ENCODE results near the gene CTBP1.

CTBP1 gene

DNA sequence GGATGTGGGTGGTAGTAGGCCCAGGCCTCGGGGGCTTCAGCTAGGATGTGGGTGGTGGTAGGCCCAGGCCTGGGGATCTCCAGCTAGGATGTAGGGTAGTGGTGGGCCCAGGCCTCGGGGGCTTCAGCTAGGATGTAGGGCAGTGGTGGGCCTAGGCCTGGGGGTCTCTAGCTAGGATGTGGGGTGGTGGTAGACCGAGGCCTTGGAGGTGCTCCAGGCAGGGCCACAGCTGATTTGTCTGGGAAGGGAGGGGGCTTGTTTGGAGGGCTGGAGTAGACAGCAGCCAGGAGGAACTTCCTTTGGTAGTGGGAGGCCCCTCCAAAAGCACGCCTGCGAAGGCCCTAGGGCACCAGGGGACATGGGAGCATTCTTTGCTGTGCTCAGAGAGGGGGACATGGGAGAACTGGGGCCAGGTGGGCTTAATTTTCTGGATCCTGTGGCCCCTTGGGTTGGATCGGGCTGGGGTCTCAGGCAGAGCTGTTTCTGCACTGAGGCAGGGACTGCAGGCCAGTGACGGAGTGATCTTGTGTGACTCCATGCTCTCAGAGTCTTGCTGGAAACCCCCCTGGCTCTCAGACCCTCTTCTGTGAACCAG, 73.2 kb downstream of the CTBP1 start:
- no peak for DNase-seq (ENCODE audit: low read depth in 3 of 3)

DNA sequence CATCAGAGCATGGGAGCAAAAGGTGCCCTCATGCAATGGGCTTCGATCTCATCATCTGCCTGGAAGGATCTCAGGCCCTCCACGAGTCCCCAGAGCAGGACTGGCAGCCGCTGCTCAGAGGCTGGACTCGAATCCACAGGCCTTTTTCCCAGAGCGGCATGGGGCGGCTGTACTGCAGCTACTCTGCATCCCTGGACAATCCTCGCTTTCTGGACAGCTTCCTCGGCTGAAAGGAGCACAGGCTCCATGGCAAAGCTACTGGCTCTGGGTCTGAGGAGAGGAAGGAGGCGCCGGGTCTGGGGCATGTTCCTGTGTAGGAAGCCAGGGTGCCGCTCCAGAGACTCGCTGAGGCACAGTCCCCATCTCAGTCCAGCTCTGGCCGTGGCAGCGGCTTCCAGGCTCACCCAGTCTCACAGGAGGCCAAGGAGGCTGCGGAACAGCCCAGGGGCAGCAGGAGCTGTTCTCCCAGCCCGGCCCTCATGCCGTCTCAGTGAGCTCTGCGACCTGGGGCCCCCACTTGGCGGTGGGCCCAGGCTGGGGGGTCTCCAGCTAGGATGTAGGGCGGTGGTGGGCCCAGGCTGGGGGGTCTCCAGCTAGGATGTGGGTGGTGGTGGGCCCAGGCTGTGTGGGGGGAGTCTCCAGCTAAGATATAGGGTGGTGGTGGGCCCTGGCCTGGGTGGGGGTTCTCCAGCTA, 73.8 kb downstream of the CTBP1 start:
- DNase-seq (ENCODE audit: low read depth in 3 of 3), result no peak

GRCh38 chr4:1172971-1173757, 75.8 kb downstream of the CTBP1 start:
- no peak for DNase-seq (ENCODE audit: low read depth in 3 of 3)

- DNase-seq (ENCODE audit: low read depth in 3 of 3), result no peak
Observed at GRCh38 chr4:1172228-1172851, 76.6 kb downstream of the CTBP1 start, which contains the start of gene SPON2. TSS of gene SPON2 (minus strand) at chr4:1172583.

DNA sequence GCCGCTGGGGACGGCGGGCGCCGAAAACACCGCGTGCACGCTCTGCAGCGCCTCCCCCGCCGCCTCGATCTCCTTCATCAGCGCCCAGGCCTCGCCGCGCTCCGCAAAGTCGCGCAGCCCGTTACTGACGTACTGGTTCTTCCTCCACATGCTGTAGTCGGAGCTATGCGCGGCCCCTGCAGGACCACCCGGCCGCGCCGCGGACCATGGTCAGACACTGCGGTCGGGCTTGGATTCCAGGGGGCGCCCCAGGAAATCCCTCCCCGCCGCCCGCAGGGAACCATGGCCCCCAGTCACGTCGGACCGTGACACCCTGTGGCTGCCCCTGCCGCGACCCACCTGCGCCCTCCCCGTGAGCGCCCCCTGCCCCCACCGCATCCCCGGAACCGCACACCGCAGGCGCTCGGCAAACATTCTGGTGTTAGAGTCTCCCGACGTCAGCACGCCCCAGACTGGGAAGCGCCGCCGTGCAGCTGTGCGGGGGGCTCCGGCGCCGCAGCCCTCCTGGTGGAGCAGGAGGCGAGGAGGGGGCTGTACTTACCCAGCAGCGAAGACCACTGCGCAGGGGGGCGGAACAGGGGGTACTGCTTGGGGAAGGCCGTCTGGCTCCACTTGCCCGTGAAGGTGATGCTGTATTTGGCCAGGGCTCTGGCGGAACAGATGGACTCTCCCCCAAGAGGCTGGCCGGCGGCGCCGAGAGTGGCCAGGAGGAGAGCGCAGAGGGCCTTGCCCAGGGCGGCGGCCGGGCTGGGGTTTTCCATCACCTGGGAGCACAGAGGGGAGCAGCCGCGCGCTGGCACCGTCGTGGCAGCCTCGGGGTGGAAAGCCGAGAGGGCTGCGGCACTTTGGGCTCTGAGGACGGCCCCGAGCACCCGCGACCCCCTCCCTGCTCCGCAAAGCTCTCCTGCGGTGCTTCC, 77.4 kb downstream of the CTBP1 start:
- DNase-seq (ENCODE audit: low read depth in 3 of 3), result peak in 2 of 3 experiments; percentile 19 to 44

- DNase-seq (ENCODE audit: low read depth in 3 of 3), result no peak
Observed at GRCh38 chr4:1170976-1171310, 78.0 kb downstream of the CTBP1 start.

- DNase-seq (ENCODE audit: low read depth in 3 of 3), result no peak
Observed at GRCh38 chr4:1170156-1170975, 78.6 kb downstream of the CTBP1 start.

- DNase-seq (ENCODE audit: low read depth in 3 of 3), result no peak
Observed at GRCh38 chr4:1169691-1170096, 79.2 kb downstream of the CTBP1 start.

DNA sequence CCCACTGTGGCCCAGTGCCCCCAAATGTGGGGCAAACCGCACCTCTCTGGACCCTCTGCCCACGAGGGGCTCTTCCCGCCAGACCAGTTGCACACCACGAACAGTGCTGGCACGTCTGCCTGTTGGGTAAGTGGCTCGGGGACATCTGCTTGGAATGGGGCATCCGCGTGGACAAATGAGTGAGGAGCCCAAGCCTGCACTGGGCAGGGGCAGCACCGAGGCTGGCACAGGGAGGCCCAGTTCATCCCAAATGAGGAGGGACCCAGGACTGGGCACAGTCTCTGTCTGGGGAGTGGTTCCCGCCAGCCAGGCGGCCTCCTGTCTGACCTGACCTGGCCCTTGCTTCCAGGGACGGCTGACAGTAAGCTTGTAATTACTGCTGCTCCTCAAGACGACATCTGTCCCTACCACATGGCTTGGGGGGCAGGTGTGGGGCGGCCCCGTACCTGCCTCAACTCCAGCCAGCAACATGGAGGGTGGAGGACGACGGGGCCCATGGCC, 79.7 kb downstream of the CTBP1 start:
- DNase-seq (ENCODE audit: low read depth in 3 of 3), result no peak

- no peak for DNase-seq (ENCODE audit: low read depth in 3 of 3)
Observed at GRCh38 chr4:1168191-1169101, 80.5 kb downstream of the CTBP1 start.

DNA sequence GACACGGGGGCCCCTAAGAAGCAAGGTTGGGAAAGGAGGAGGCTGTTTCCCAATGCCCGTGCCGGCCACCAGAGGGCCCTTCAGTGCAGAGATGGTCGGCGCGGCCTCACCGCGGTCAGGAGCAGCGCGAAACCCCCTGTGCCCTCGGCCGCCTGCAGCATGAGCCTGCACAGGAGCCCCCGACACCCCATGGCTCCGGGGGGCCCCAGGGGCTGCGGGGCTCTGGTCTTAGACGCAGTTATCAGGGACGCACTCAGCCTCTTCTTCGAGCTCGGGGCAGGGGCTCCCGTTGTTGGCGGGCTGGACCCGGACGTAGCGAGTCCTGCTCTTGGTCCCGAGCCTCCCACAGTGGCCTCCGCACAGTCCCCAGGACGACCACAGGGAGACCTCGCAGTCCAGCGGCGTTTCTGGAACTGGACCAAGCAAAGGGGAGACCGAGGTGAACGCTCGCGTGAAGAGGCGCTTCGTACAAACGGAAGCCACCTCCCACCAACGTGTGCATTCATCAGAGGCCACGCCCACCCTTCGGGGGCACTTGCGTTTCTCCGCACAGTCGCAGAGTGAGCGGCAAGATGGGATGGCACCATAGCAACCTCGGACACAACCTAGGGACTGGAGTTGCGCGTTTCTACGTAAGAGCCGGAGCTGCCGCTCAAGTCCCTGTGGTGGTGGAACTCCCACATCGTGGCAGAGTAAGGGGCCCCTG, 81.5 kb downstream of the CTBP1 start:
- peak; percentile 77 to 88 (median 81) for DNase-seq (ENCODE audit: low read depth in 3 of 3)

DNA sequence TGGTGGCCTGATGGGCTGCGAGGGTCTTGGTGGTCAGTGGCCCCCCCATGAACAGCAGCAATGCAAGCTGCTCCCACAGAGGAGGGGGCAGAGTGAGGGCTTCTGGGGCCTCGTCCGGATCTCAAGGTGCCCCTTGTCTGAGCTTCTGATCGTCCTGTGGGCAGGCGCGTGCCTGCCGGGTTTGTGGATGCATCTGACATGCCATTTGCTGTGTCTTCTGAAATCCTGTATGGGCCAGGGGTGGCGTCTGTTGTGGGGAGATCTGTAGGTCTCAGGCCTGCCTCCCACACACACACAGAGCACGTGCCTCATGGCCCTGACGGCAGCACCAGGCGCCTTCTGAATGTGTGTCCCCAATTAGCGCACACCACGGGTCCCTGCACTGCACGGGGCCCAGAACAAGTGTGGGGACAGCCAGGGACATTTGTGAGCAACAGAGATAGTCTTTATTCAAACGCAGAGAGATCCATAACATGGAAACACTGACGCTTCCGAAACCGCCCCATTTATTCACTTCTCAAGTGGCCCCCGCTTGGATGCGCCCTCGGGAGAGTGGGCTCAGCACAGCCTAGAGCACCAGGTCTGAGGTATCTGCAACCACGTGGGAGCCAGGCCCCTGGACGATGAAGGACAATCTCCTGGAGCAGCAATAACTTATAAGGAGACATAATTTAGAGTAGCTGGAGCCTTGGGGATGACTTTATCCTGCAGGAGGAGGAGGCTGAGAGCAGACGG, 82.3 kb downstream of the CTBP1 start:
- no peak for DNase-seq (ENCODE audit: low read depth in 3 of 3)

GRCh38 chr4:1164956-1165545, 83.9 kb downstream of the CTBP1 start:
- no peak for DNase-seq (ENCODE audit: low read depth in 3 of 3)

GRCh38 chr4:1164444-1164843, 84.5 kb downstream of the CTBP1 start:
- DNase-seq (ENCODE audit: low read depth in 3 of 3), result no peak

DNA sequence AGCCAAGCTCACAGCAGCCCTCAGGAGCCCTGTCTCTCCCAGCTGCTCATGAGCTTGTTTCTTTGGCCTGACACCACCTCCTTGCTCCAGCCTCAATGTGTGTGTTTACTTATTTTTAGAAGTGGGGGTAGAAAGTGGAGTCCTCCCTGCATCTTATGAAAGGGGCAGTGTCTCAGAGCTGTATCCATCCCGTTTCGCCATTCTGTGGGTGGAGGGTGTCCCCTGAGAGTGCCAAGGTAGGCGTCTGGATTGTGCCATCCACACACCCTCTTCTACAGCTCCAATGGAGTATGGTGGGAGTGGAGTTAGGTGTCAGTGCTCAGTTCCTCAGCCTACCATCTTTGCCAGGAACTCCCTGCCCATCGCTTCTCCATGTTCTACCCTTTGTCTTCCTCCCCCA, 84.9 kb downstream of the CTBP1 start:
- DNase-seq (ENCODE audit: low read depth in 3 of 3), result no peak

Data from stimulated activated CD4-positive, alpha-beta T cell treated with anti-CD3 and anti-CD28 coated beads, TNF-alpha, amount 100 ng/mL, for 24 hours (primary cell).